ENCODE results near the gene RECQL5.

The RECQL5 gene

GRCh38 chr17:75645501-75645888 lies 21.5 kb downstream of the RECQL5 start:
- FAIRE-seq (no peak), DNase-seq (ENCODE audit: insufficient read length, low spot score) (no peak)
- TF ChIP-seq CTCF (IDR thresholded peaks at IDR 0.05; ENCODE audit: insufficient read depth, missing control alignments): no peak

GRCh38 chr17:75643643-75644017 lies 23.3 kb downstream of the RECQL5 start:
- DNase-seq (ENCODE audit: insufficient read length, low spot score): no peak
- no peak for TF ChIP-seq CTCF (IDR thresholded peaks at IDR 0.05; ENCODE audit: insufficient read depth, missing control alignments)
- no peak for FAIRE-seq

GRCh38 chr17:75642784-75643642 lies 23.9 kb downstream of the RECQL5 start:
- no peak for TF ChIP-seq CTCF (IDR thresholded peaks at IDR 0.05; ENCODE audit: insufficient read depth, missing control alignments)
- DNase-seq (ENCODE audit: insufficient read length, low spot score) (no peak), FAIRE-seq (no peak)

GRCh38 chr17:75642182-75642783 lies 24.7 kb downstream of the RECQL5 start:
- TF ChIP-seq CTCF (IDR thresholded peaks at IDR 0.05; ENCODE audit: insufficient read depth, missing control alignments): no peak
- no peak for DNase-seq (ENCODE audit: insufficient read length, low spot score)
- FAIRE-seq: no peak

GRCh38 chr17:75641343-75641742 lies 25.6 kb downstream of the RECQL5 start:
- FAIRE-seq (no peak), DNase-seq (ENCODE audit: insufficient read length, low spot score) (no peak)
- TF ChIP-seq CTCF (IDR thresholded peaks at IDR 0.05; ENCODE audit: insufficient read depth, missing control alignments): no peak

- FAIRE-seq (no peak), DNase-seq (ENCODE audit: insufficient read length, low spot score) (no peak)
- no peak for TF ChIP-seq CTCF (IDR thresholded peaks at IDR 0.05; ENCODE audit: insufficient read depth, missing control alignments)
Observed at GRCh38 chr17:75640556-75641119, 26.3 kb downstream of the RECQL5 start.

Data from D721Med (cell line).